Peyer's patch (tissue), 4 donors: ENCODE data around the gene SLC2A1. TPM values are rescaled to one million over a fixed set of nuclear protein-coding genes. Genes with fewer than 3 reads are reported as not detected.

ENCODE experiments used
- DNase-seq, 3 donors: peaks; one replicate each; pipeline ENCODE4 v3.0.0-alpha.2; 2017 to 2019
- H3K27ac ChIP-seq, 4 donors: fragments of 200-600 bp; sonication (generic); one replicate each; pipeline ENCODE4 v1.5.1; 2016 to 2019
- H3K27me3 ChIP-seq, 2 donors: fragments of 200-600 bp; sonication (generic); one replicate each; pipeline ENCODE4 v1.5.1; 2019
- H3K36me3 ChIP-seq, 3 donors: fragments of 200-600 bp; sonication (generic); one replicate each; pipeline ENCODE4 v1.5.1; 2016 to 2019
- H3K4me1 ChIP-seq, 4 donors: fragments of 200-600 bp; sonication (generic); one replicate each; pipeline ENCODE4 v1.5.1; 2016 to 2019
- H3K4me3 ChIP-seq, 4 donors: fragments of 200-600 bp; sonication (generic); 1 replicate in 3 of 4; 2 replicates in 1 of 4; pipeline ENCODE4 v1.5.1; 2016 to 2019; ENCODE audit warnings: mild to moderate bottlenecking in 1 of 4
- H3K9me3 ChIP-seq, 4 donors: fragments of 200-600 bp; sonication (generic); one replicate each; pipeline ENCODE4 v1.5.1; 2016 to 2019; ENCODE audit warnings: mild to moderate bottlenecking in 1 of 4
- CTCF ChIP-seq, 6 experiments: fragments of 450-650 bp in 4 of 6; fragments of 200-600 bp in 2 of 6; sonication (generic) in 1 of 6; IDR thresholded peaks; one replicate each; pipeline ENCODE4 v1.5.1; 2017 to 2019; ENCODE audit warnings: antibody characterized with exemption in 6 of 6, mild to moderate bottlenecking in 3 of 6, moderate library complexity in 1 of 6
- POLR2A ChIP-seq, 2 donors: fragments of 450-650 bp; IDR thresholded peaks; one replicate each; pipeline ENCODE4 v1.5.1; 2017; ENCODE audit warnings: antibody characterized with exemption in 2 of 2, mild to moderate bottlenecking in 2 of 2, moderate library complexity in 2 of 2
- total RNA-seq, 4 donors: library from RNA; depleted of rRNA; stranded (reverse); fragments of >200 nt; gene quantifications; one replicate each; pipeline ENCODE4 v1.1.0, GENCODE V29; 2016

The SLC2A1 gene
- total RNA-seq, 4 donors from 2014 or later = 15.7 to 35.7 (median 32.3) TPM

DNA sequence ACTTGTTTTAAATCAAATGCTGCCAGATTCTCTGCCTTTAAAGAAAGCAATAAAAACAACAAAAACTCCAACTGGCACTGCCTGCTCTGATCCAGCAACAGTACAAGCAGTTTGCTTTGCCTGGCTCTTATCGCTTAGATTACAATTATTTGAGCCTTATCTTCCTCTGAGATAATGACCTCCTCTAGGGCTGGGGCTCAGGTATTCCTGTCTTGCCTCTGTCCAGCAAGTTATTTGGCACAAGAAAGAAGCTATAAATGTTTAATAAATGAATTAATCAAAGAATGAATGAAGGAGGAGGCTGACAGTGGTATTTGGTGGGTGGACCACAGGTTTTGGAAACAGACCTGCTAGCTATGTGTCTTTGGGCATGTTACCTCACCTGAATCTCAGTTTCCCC lies 6.7 kb upstream of the SLC2A1 start:
- no peak for DNase-seq
- Histone ChIP-seq H3K9me3 (no peaks in the 10 kb centered on the region), H3K4me3 (no peak overlapping the region), H3K36me3 (no peaks in the 10 kb centered on the region), H3K27ac (no peak overlapping the region), H3K27me3 (no peaks in the 10 kb centered on the region), H3K4me1 (peaks cover 0 to 18% (median 0%) of the 10 kb centered on the region in 4 donors)
- TF ChIP-seq CTCF (IDR thresholded peaks at IDR 0.05) (no peak), POLR2A (IDR thresholded peaks at IDR 0.05) (no peak)

- H3K27ac ChIP-seq = no peak overlapping the region
- H3K9me3 ChIP-seq = no peaks in the 10 kb centered on the region
- H3K4me1 ChIP-seq = peaks cover 0 to 25% (median 0%) of the 10 kb centered on the region in 4 donors
- no peaks in the 10 kb centered on the region for H3K27me3 ChIP-seq
- no peak for DNase-seq
- no peak overlapping the region for H3K4me3 ChIP-seq
- TF ChIP-seq POLR2A (IDR thresholded peaks at IDR 0.05) (no peak), CTCF (IDR thresholded peaks at IDR 0.05) (no peak)
- no peaks in the 10 kb centered on the region for H3K36me3 ChIP-seq
These were observed 5.6 kb upstream of the SLC2A1 start for GRCh38 chr1:42964044-42964812.

- Histone ChIP-seq H3K4me1 (peaks cover 0 to 27% (median 0%) of the 10 kb centered on the region in 4 donors), H3K27ac (no peak overlapping the region), H3K4me3 (no peak overlapping the region), H3K36me3 (no peaks in the 10 kb centered on the region), H3K9me3 (no peaks in the 10 kb centered on the region), H3K27me3 (no peaks in the 10 kb centered on the region)
- no peak for DNase-seq
- no peak for TF ChIP-seq CTCF (IDR thresholded peaks at IDR 0.05)
- TF ChIP-seq POLR2A (IDR thresholded peaks at IDR 0.05) = no peak
These were observed 4.8 kb upstream of the SLC2A1 start for GRCh38 chr1:42963378-42964043.

DNA sequence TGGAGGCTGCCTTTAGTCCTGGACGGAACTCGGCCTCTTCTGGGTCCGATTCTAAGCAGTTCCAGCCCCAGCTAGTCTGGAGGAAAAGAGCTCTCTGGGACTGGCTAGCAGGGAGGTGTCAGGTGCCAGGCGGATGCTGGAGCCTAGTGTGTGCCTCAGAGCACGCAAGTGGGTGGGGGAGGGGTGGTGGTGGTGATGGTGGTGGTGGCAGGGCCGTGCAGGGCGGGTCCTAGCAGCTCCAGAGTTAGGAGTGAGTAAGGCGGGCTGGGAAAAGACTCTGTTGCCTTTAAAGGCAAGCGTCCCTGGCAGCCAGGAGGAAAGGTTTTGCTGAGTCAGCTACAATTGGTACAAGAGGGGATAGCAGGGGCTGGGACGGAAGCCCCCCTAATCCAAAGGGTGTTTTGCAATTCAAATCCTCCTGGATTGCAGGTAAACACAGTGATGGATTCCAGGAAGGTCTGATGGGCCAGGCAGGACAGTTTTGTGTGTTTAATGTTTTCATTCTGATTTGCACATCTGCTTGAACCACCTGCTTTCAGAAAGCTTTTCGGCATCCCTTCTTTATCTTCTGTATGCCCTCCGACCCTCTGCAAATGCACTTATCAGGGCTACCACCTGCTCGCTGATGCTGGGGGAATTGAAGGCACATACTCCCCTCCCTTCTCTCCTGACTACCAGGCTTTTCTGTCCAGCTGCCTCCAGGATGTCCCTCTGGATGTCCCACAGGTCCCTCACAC lies 4.1 kb upstream of the SLC2A1 start:
- no peak for TF ChIP-seq CTCF (IDR thresholded peaks at IDR 0.05)
- TF ChIP-seq POLR2A (IDR thresholded peaks at IDR 0.05) = no peak
- no peaks in the 10 kb centered on the region for H3K27me3 ChIP-seq
- H3K4me3 ChIP-seq = no peak overlapping the region
- peaks cover 0 to 27% (median 0%) of the 10 kb centered on the region in 4 donors for H3K4me1 ChIP-seq
- no peak overlapping the region for H3K27ac ChIP-seq
- no peaks in the 10 kb centered on the region for H3K9me3 ChIP-seq
- DNase-seq = no peak
- H3K36me3 ChIP-seq = no peaks in the 10 kb centered on the region

DNA sequence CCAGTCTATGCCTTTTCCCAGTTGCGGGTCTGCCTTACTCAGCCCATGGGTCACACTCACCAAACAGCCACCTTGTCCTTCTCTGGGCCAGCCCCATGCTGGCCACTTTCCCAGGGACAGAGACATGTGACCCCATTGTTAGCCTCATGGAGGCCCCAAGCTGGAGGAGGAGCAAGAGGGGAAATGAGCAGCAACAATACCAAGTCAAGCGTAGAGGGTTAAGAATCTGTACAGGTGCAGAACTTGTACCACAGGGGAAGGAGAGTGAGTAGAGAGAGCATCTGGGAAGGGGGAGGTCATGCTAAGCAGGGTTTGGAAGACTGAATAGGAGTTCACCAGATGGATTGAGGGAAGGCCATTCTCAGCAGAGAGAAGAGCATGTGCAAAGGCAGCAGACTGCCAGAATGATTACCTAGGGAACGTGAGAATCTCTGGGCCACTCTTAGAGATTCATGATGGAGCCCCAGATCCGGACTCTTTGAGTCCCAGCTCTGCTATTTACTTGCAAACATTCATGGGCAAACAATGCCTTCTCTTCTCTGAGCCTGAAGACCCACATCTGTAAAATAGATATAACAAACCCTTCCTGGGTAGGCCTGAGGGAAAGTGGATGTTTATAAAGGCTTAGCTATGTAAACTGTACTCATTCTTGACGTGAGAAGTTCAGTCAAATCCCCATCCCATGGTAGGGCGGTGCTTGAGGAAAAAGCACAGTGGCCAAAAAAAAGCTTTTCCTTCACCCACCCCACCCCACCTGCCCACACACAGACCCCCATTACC lies 2.8 kb upstream of the SLC2A1 start:
- Histone ChIP-seq H3K27ac (no peak overlapping the region), H3K36me3 (no peaks in the 10 kb centered on the region)

More for the DNA sequence above, 2.8 kb upstream of the SLC2A1 start:
- TF ChIP-seq CTCF (IDR thresholded peaks at IDR 0.05) (no peak), POLR2A (IDR thresholded peaks at IDR 0.05) (no peak)
- DNase-seq = no peak
- no peak overlapping the region for H3K4me3 ChIP-seq
- H3K9me3 ChIP-seq = no peaks in the 10 kb centered on the region
- no peaks in the 10 kb centered on the region for H3K27me3 ChIP-seq
- peaks cover 0 to 37% (median 0%) of the 10 kb centered on the region in 4 donors for H3K4me1 ChIP-seq
